Fibroblast of lung (primary cell): Measurements from ENCODE around the gene LUC7L2. TPM values are rescaled to one million over a fixed set of nuclear protein-coding genes. Genes with fewer than 3 reads are reported as not detected.

ENCODE experiments used
- DNase-seq, 2 donors: peaks; one replicate each; pipeline versions ENCODE4 v3.0.0 to v3.0.0-alpha.2; 2010; ENCODE audit warnings: low read depth in 2 of 2
- H2AFZ ChIP-seq: 2 replicates; pipeline ENCODE4 v1.5.1; 2012; ENCODE audit warnings: low read length, control low read depth, inconsistent platforms
- H3K27ac ChIP-seq: 2 replicates; pipeline ENCODE4 v1.5.1; 2011; ENCODE audit warnings: low read length, control low read depth; ENCODE audit not compliant: insufficient read depth
- H3K27me3 ChIP-seq: 2 replicates; pipeline ENCODE4 v1.5.1; 2011; ENCODE audit warnings: mild to moderate bottlenecking, low read length; ENCODE audit not compliant: control insufficient read depth, insufficient read depth
- H3K36me3 ChIP-seq: 2 replicates; pipeline ENCODE4 v1.5.1; 2011; ENCODE audit warnings: low read length; ENCODE audit not compliant: control insufficient read depth, insufficient read depth
- H3K4me1 ChIP-seq: 2 replicates; pipeline ENCODE4 v1.5.1; 2011; ENCODE audit warnings: low read length; ENCODE audit not compliant: control insufficient read depth, insufficient read depth; ENCODE audit errors: extremely low read depth
- H3K4me2 ChIP-seq: 2 replicates; pipeline ENCODE4 v1.5.1; 2011; ENCODE audit warnings: low read length, control low read depth; ENCODE audit not compliant: insufficient read depth; ENCODE audit errors: extremely low read depth
- H3K4me3 ChIP-seq, 4 experiments: fragments of 200-600 bp in 1 of 4; sonication (generic) in 1 of 4; replicated peaks in 1 of 4; 2 replicates each; pipeline ENCODE4 v1.5.1; 2011 to 2016; ENCODE audit warnings: low read length in 4 of 4, low read depth in 3 of 4, mild to moderate bottlenecking in 3 of 4, control low read depth in 2 of 4, inconsistent platforms in 1 of 4, mixed read lengths in 1 of 4; ENCODE audit not compliant: insufficient read depth in 1 of 4; ENCODE audit errors: control extremely low read depth in 1 of 4
- H3K79me2 ChIP-seq: 2 replicates; pipeline ENCODE4 v1.5.1; 2012; ENCODE audit warnings: mild to moderate bottlenecking, low read length, inconsistent platforms; ENCODE audit not compliant: control insufficient read depth, insufficient read depth
- H3K9ac ChIP-seq: 2 replicates; pipeline ENCODE4 v1.5.1; 2011; ENCODE audit warnings: mild to moderate bottlenecking, low read length, control low read depth; ENCODE audit not compliant: insufficient read depth
- H3K9me3 ChIP-seq: 2 replicates; pipeline ENCODE4 v1.5.1; 2012; ENCODE audit warnings: low read depth, low read length; ENCODE audit not compliant: control insufficient read depth, insufficient read depth
- H4K20me1 ChIP-seq: 2 replicates; pipeline ENCODE4 v1.5.1; 2011; ENCODE audit warnings: low read length; ENCODE audit not compliant: control insufficient read depth, insufficient read depth; ENCODE audit errors: extremely low read depth
- CTCF ChIP-seq, 2 donors: IDR thresholded peaks in 1 of 2; conservative IDR thresholded peaks in 1 of 2; 1 replicate in 1 of 2; 2 replicates in 1 of 2; pipeline ENCODE4 v1.5.1; 2011 to 2012; ENCODE audit warnings: low read length in 2 of 2, control low read depth in 1 of 2, inconsistent platforms in 1 of 2, low read depth in 1 of 2, mild to moderate bottlenecking in 1 of 2
- EZH2 ChIP-seq: IDR thresholded peaks from 2 replicates; pipeline ENCODE4 v1.5.1; 2012; ENCODE audit warnings: low read length, control low read depth, mild to moderate bottlenecking; ENCODE audit errors: missing control alignments
- polyA plus RNA-seq, 2 donors: library from polyadenylated mRNA; depleted of rRNA in 1 of 2; stranded (reverse) in 1 of 2; unstranded in 1 of 2; fragments of >200 nt; gene quantifications; 2 replicates each; pipeline ENCODE4 v1.2.1, GENCODE V29; 2011 to 2012; ENCODE audit warnings: missing spikeins in 1 of 2
- total RNA-seq: library from RNA; depleted of rRNA; stranded (reverse); fragments of >200 nt; gene quantifications from 2 replicates; pipeline ENCODE4 v1.2.1, GENCODE V29; 2014

The LUC7L2 gene
- total and polyA plus RNA-seq, 2 donors (not counting 1 experiment from before 2014, with no cell fraction given): 38.5 to 48.7 TPM

- TF ChIP-seq CTCF (conservative IDR thresholded peaks at IDR 0.05 in 1 of 2, IDR thresholded peaks at IDR 0.05 in 1 of 2; ENCODE audit: low read depth in 1 of 2, low read length in 2 of 2): no peak
- no peak for TF ChIP-seq EZH2
- H2AFZ ChIP-seq: no peak overlapping the region
- no peak overlapping the region for H3K4me2 ChIP-seq
- H3K79me2 ChIP-seq: peaks cover 6% of the 10 kb centered on the region
- H3K9me3 ChIP-seq: no peaks in the 10 kb centered on the region
- H3K27me3 ChIP-seq: no peaks in the 10 kb centered on the region
- no peak overlapping the region for H3K9ac ChIP-seq
- H4K20me1 ChIP-seq: no peaks in the 10 kb centered on the region
- H3K4me3 ChIP-seq: no peak overlapping the region
- H3K36me3 ChIP-seq: no peaks in the 10 kb centered on the region
- H3K4me1 ChIP-seq: peaks cover 4% of the 10 kb centered on the region
- H3K27ac ChIP-seq: no peak overlapping the region
- DNase-seq: no peak
Measured at GRCh38 chr7:139345042-139345441, 14.7 kb upstream of the LUC7L2 start.

- Histone ChIP-seq H2AFZ (no peak overlapping the region), H3K9me3 (no peaks in the 10 kb centered on the region), H3K4me3 (no peak overlapping the region), H3K9ac (no peak overlapping the region), H3K4me2 (no peak overlapping the region), H4K20me1 (no peaks in the 10 kb centered on the region), H3K36me3 (no peaks in the 10 kb centered on the region), H3K4me1 (no peaks in the 10 kb centered on the region), H3K27ac (no peak overlapping the region), H3K79me2 (no peaks in the 10 kb centered on the region), H3K27me3 (no peaks in the 10 kb centered on the region)
- no peak for TF ChIP-seq EZH2
- no peak for TF ChIP-seq CTCF (conservative IDR thresholded peaks at IDR 0.05 in 1 of 2, IDR thresholded peaks at IDR 0.05 in 1 of 2; ENCODE audit: low read depth in 1 of 2, low read length in 2 of 2)
- DNase-seq: no peak
Measured at GRCh38 chr7:139351027-139351426, 8.7 kb upstream of the LUC7L2 start.

- Histone ChIP-seq H4K20me1 (no peaks in the 10 kb centered on the region), H3K79me2 (no peaks in the 10 kb centered on the region), H3K27me3 (no peaks in the 10 kb centered on the region), H3K9ac (no peak overlapping the region), H3K4me2 (no peak overlapping the region), H3K4me1 (no peaks in the 10 kb centered on the region), H3K9me3 (no peaks in the 10 kb centered on the region), H3K36me3 (no peaks in the 10 kb centered on the region), H3K27ac (no peak overlapping the region), H2AFZ (no peak overlapping the region), H3K4me3 (no peak overlapping the region)
- TF ChIP-seq EZH2: no peak
- no peak for DNase-seq
Measured at GRCh38 chr7:139354729-139355128, 5.0 kb upstream of the LUC7L2 start.
